Measurements from ENCODE around the gene SMIM38.

GRCh38 chr11:69137151-69137844, 18.4 kb upstream of the SMIM38 start:
- no peak for TF ChIP-seq HDAC6 (IDR thresholded peaks at IDR 0.05; ENCODE audit: low read depth, low read length)
- no peak for TF ChIP-seq EZH2 (IDR thresholded peaks at IDR 0.05; ENCODE audit: borderline replicate concordance, low read depth, low read length)
- no peak for TF ChIP-seq MYC (IDR thresholded peaks at IDR 0.05; ENCODE audit: low read depth, low read length)
- no peak for TF ChIP-seq MYC (CRISPR knock-in tag; IDR thresholded peaks at IDR 0.05; ENCODE audit: borderline replicate concordance, low read depth)
- TF ChIP-seq CTCFL (IDR thresholded peaks at IDR 0.05; ENCODE audit: borderline replicate concordance, insufficient read depth, low read depth, low read length, poor library complexity, severe bottlenecking), result no peak
- no peak for TF ChIP-seq MTA3 (IDR thresholded peaks at IDR 0.05; ENCODE audit: borderline replicate concordance)
- no peak for TF ChIP-seq ZFP36 (IDR thresholded peaks at IDR 0.05; ENCODE audit: low read depth, low read length, partially characterized antibody)
- TF ChIP-seq PRDM10 (IDR thresholded peaks at IDR 0.05; ENCODE audit: partially characterized antibody), result no peak
